Muscle of arm (tissue), 12 donors: Measurements from ENCODE around the gene KMT5C. TPM values are rescaled to one million over a fixed set of nuclear protein-coding genes. Genes with fewer than 3 reads are reported as not detected.

ENCODE experiments used
- DNase-seq: peaks from one replicate; pipeline ENCODE4 v3.0.0-alpha.2; 2013
- polyA plus RNA-seq, 12 donors: library from polyadenylated mRNA; unstranded; fragments of 120-200 nt; gene quantifications; one replicate each; pipeline ENCODE4 v1.2.1, GENCODE V29; 2013; ENCODE audit not compliant: insufficient read length in 12 of 12

The KMT5C gene
- polyA plus RNA-seq, 12 donors = 11.9 to 59.4 (median 19.7) TPM; not detected in 1

GRCh38 chr19:55365245-55365644 lies 25.6 kb downstream of the KMT5C start:
- DNase-seq = no peak

DNA sequence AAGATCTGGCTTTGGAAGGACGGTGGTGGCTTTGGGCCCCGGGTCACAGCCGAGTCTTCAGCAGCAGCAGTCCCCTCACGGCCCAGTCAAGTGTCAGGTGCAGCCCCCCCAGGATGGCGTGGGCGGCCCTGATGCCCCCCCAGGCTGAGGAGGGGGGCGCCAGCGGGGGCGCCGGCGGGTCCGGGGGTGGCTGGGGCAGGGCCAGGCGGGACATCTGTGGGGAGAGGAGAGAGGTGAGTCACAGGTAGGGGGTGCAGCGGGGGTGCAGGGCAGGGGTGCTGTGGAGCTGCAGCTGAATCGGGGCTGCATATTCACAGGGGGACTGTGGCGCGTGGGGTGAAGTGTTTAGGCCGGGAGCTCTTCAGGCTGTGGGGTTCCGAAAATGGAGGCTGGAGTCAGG lies 26.3 kb downstream of the KMT5C start:
- no peak for DNase-seq

- no peak for DNase-seq
Measured at GRCh38 chr19:55366790-55367189, 27.1 kb downstream of the KMT5C start.

DNA sequence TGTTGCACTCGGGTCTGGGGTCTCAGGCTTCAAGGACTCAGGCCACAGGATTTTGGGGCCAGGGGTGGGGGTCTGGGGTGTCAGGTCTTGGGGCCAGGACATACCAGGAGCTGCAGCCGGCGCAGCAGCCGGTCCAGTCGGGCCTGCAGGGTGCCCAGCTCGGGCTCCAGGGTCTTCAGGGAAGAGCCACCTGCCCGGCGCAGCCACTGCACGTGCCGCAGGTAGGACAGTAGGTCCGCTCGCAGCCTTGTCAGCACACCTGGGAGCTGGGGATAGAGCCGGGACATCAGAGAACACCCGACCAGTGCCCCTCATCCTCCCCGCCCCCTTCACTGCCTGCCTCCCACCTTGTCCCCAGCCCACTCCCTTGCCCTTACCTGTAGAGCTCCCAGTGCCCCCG lies 28.4 kb downstream of the KMT5C start:
- no peak for DNase-seq

DNA sequence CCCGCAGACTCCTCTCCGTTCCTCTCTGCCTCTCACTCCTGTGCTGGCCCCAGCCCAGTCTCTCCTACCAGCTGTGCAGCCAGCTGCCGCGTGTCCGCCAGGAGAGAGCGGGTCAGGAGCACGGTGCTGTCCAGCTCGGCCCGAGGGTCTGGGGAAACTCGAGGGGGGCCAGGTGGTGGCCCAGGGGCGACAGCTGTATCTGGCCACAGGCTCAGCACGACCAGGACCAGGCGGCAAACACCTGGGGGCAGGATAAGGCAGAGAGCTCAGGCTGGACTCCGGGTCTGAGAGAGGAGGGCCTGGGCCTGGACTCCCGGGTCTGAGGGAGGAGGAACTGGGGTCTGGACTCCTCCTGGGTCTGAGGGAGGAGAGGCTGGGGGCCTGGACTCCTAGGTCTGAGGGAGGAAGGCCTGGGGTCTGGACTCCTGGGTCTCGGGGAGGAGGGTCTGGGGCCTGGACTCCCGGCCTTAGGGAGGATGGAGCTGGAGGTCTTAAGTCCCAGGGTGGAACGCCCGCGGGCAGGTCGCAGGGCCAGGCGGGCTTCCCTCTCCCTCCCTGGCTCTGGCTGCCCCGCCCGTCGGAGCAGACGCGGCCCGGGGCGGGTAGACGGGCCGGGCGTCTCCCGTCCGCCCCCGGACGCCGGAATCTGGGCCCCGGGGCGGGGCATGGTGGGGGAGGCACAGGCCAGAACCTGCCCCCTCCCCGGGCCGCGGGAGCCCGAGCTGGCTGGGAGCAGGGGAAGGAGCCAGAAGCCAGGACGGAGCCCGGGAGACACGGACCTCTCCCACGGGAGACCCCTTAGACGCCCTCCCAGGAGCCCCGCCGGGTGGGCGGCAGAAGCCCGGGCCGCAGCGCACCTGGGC lies 29.3 kb downstream of the KMT5C start:
- DNase-seq = no peak

DNA sequence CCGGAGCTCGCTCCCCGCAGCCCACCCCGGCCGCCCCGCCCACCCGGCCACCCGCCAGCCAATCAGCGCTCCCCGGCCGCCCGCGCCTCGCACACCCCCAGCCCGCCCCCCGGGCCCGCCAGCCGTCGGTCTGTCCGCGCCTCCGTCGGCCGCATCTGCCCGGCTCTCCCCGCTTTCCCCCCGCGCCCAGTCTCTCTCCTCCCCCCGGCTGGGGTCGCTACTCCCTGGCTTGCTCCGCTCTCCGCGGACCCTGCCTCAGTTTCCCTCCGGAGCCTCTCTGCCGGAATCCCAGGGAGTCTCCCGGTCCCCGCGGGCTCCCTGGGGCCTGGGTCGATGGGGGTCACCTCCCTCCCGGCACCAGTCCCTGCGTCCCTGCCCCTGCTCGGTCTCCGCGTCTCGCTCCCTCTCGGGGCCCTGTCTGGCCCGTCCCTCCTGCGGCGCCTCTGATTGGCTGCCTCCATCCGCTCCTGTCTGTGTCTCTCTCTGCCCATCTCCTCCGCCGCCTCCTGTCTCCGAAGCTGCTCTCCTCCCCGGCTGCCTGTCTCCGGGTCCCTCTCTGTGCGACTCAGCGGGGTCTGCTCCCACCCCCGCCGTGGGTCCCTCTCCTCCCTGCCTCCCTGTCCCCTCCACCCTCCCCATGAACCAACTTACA lies 30.1 kb downstream of the KMT5C start:
- no peak for DNase-seq

DNA sequence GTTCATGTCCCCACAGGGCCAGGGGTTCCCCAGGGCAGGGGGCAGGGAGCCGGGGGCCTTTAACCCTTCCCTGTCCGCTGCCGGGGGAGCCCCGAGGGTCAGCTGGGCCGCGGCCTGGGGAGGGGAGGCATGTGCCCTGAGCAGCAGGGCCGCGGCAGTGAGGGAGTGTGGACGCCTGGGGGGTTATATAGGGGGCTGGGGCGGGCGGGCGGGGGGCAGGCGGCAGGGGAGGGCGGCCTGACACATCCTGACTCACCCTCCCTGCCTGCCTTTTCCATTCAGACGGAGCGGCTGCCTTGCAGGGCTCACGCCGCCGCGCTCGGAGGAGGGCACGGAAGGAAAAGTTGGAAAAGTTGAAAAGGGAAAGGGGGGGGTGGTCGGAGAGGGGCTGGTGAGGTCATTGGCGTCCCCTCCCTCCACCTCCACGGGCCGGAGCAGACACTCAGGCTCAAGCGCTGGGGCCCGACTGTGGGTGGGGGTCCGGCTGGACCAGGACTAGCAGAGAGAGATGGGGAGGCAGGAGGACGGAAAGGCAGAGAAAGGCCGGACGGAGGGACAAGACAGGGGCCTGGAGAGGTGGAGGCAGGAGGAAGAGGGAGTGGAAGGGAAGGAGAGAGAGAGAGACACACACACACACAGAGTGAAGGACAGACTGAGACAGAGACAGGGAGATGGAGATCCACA lies 30.8 kb downstream of the KMT5C start, which contains the start of gene IL11:
TSS of gene IL11 (minus strand) at position 159 of the 684 bp plus-strand sequence. CDS start at position 6, 153 bp downstream.
- no peak for DNase-seq

- no peak for DNase-seq
Measured at GRCh38 chr19:55372316-55373081, 32.8 kb downstream of the KMT5C start.

- DNase-seq = no peak
Measured at GRCh38 chr19:55373306-55373992, 33.8 kb downstream of the KMT5C start.

DNA sequence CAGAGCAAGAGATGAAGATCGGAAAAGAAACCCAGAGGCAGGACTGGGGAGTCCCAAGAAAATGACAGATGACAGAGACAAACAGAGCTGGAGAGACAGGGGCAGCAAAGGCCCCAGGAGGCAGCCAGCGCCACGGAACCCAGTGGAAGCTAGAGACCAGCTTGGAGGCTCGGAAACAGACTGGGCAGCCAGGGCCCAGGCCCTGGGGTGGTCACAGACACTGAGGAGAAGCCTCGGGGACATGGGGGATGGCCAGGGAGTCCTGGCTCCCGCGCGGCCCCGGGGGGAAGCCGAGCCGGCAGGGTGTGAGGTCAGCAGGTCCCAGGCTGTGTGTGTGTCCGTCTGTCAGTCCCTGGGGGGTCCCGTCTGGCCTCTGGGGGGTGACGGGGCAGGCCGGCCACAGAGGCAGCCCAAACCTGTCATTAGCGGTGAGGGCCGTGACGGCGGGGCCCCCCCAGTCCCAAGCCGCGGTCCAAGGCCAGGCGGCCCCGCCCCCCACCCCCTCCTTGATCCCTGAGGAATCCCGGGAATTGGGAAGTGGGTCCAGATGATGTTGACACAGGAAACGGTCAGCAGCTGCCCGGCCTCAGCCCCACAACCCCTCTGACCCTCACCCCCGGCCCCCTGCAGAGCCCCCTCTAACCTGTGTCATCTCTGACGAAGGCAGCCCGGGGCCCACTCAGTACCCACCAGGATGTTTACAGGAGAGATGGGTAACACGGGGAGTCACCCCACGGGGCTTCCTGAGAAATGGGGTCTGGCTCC lies 34.5 kb downstream of the KMT5C start:
- no peak for DNase-seq

GRCh38 chr19:55376241-55376933 lies 36.7 kb downstream of the KMT5C start, which contains the start of gene TMEM190:
TMEM190 (plus strand) TSS chr19:55376826; CDS start chr19:55376854, 28 bp downstream.
- DNase-seq = no peak

DNA sequence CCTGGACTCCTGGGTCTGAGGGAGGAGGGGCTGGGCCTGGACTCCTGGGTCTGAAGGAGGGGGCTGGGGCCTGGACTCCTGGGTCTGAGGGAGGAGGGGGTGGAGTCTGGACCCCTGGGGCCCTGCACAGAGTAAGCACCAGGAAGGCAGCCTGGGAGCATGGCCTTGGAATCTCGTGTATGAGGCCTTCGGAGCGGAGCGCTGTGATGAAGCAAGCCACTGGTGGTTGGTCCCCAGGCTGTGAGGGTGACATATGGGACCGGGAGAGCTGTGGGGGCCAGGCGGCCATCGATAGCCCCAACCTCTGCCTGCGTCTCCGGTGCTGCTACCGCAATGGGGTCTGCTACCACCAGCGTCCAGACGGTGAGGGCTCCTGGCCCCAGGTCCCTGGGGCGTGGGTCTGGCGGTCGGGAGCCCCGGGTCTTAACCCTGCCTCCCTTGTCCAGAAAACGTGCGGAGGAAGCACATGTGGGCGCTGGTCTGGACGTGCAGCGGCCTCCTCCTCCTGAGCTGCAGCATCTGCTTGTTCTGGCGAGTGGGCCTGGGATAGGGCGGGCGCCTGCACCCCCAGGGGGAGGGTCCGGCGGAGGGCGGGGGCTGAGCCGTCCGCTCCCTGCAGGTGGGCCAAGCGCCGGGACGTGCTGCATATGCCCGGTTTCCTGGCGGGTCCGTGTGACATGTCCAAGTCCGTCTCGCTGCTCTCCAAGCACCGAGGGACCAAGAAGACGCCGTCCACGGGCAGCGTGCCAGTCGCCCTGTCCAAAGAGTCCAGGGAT lies 37.9 kb downstream of the KMT5C start:
- DNase-seq = no peak

DNA sequence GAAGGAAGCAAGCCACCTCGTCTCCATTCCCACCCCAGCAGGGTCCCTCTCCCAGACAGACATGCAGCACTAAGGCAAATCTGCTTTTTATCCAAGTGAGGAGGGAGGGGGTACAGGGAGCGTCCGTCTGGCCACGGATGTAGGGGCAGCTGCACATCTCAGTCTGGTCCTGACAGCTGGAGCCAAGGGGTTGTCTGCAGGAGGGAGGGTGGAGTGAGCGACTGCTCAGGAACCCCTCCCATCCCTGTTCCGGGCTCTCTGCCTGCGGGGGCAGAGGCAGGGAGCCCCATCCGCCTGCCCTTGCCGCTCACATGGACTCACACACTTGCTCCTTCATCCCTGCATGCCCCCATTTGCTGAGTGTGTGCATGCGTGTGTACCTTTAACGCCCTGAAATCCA lies 39.5 kb downstream of the KMT5C start:
- DNase-seq = no peak

GRCh38 chr19:55382013-55382412 lies 42.3 kb downstream of the KMT5C start:
- no peak for DNase-seq

- DNase-seq = no peak
Measured at GRCh38 chr19:55382522-55383054, 42.9 kb downstream of the KMT5C start.

DNA sequence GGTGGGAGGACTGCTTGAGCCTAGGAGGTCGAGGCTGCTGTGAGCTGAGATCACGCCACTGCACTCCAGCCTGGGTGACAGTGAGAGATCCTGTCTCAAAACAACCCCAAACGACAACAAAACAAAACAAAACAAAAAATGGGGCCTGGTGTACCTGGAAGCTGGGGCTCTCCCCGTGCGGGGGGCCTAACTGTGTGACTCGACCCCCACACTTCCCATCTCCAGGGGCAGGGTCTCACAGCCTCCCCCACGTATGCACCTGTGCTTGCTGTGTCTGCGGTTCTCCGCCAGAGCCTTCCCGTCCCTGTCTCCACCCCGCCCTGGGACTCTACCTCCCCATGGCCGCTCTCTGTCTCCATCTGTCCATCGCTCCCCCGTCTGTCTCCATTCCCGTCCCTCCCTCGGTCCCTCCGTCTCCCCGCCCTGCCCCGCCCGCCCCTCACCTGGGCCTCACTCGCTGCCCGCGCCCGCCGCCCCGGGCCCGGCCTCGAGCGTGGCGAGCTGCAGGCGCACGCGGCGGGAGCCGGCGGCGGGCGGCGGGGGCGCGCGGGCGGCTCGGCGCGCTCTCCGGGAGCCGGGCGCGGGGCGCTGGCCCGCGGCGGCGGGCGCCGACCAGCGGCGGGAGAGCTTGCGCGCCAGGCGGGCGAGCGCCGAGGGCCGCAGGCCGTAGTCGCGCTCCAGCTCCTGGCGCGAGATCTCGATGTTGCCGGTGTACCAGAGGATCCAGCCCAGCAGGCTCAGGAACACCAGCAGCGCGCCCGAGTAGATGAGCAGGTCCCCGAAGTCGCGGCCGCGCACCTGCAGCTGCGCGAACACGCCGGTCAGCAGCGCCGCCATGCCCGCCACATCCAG lies 43.8 kb downstream of the KMT5C start:
- DNase-seq = peak; percentile 57

DNA sequence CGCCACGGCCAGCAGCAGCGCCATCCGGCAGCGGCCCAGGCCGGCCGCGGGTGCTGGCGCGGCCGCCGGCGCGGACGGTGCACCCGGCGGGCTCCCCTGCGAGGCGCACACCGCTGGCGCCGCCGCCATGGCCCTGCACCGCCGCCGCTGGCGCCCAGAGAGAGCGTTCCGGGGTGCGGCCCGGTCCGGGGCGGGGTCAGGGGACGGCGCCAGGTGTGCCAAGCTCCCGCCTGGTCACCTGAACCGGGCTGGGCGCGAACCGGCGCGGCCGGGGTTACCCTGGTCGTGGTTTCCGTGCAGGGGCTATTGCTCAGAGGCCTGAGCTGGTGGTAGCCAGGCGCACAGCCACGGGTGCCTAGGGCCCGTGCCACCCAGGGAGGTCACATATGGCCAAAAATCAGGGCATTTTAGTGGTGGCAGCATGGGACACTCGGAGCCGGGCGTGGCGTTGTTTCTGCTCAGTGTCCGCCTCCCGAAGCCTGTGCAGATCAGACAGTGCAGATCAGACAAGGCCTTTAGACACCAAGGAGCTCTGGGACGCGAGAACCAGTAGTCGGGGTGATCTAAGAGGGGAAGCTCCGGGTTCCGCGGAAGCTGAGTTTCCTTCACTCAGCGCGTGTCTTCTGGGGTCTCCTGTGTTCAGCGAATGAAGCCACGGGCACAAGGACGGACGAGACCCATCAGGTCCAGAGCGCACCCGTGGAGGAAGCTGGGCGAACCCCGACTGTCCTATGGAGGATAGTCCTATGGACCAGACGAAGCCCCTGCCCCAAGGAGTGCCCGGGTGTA lies 44.6 kb downstream of the KMT5C start, which contains the start of gene TMEM238:
TSS of gene TMEM238 (minus strand) at position 162 of the 789 bp plus-strand sequence. CDS start at position 129, 33 bp downstream.
- DNase-seq = no peak
